ENCODE data around the gene MRRF.

- TF ChIP-seq POLR2A (IDR thresholded peaks at IDR 0.05; ENCODE audit: low read depth, low read length) (no peak), TAF1 (IDR thresholded peaks at IDR 0.05; ENCODE audit: borderline replicate concordance, low read depth, low read length) (no peak)
Observed at GRCh38 chr9:122364783-122365150, 100.1 kb downstream of the MRRF start.

All from GM12892 (cell line).